H9 (cell line): Measurements from ENCODE around the gene KRT9. TPM values are rescaled to one million over a fixed set of nuclear protein-coding genes. Genes with fewer than 3 reads are reported as not detected.

Experiments
- DNase-seq: peaks from one replicate; pipeline ENCODE4 v3.0.0-alpha.2; 2017
- H2AFZ ChIP-seq: one replicate; pipeline ENCODE4 v1.6.1; 2013; ENCODE audit warnings: mild to moderate bottlenecking, low read length, control low read depth, moderate library complexity
- H2AK5ac ChIP-seq: 2 replicates; pipeline ENCODE4 v1.6.1; 2013; ENCODE audit warnings: low read length, control low read depth, mixed read lengths; ENCODE audit not compliant: insufficient read length
- H2BK120ac ChIP-seq: one replicate; pipeline ENCODE4 v1.6.1; 2013; ENCODE audit warnings: low read depth, mild to moderate bottlenecking, low read length, control low read depth, inconsistent platforms; ENCODE audit not compliant: poor library complexity, severe bottlenecking
- H2BK12ac ChIP-seq: 2 replicates; pipeline ENCODE4 v1.6.1; 2013; ENCODE audit warnings: low read length, control low read depth, mixed read lengths, low read depth; ENCODE audit not compliant: insufficient read length
- H2BK15ac ChIP-seq: 2 replicates; pipeline ENCODE4 v1.6.1; 2013; ENCODE audit warnings: low read depth, low read length, control low read depth
- H2BK20ac ChIP-seq: one replicate; pipeline ENCODE4 v1.6.1; 2013; ENCODE audit warnings: low read depth, mild to moderate bottlenecking, low read length, control low read depth, inconsistent platforms; ENCODE audit not compliant: poor library complexity, severe bottlenecking
- H2BK5ac ChIP-seq: 2 replicates; pipeline ENCODE4 v1.6.1; 2013; ENCODE audit warnings: low read length, control low read depth, mixed read lengths; ENCODE audit not compliant: insufficient read length
- H3K14ac ChIP-seq: 2 replicates; pipeline ENCODE4 v1.6.1; 2013; ENCODE audit warnings: low read length, control low read depth; ENCODE audit not compliant: insufficient read depth
- H3K18ac ChIP-seq: 2 replicates; pipeline ENCODE4 v1.6.1; 2013; ENCODE audit warnings: low read depth, mild to moderate bottlenecking, mixed read lengths, low read length, control low read depth; ENCODE audit not compliant: insufficient read length
- H3K23ac ChIP-seq: 2 replicates; pipeline ENCODE4 v1.6.1; 2013; ENCODE audit warnings: low read length, control low read depth, mixed read lengths, low read depth; ENCODE audit not compliant: insufficient read length
- H3K23me2 ChIP-seq: 2 replicates; pipeline ENCODE4 v1.6.1; 2013; ENCODE audit warnings: low read depth, mild to moderate bottlenecking, mixed read lengths, low read length, control low read depth; ENCODE audit not compliant: insufficient read length, poor library complexity, severe bottlenecking
- H3K27ac ChIP-seq: 2 replicates; pipeline ENCODE4 v1.5.1; 2013; ENCODE audit warnings: low read length, control low read depth, mixed read lengths, low read depth; ENCODE audit not compliant: insufficient read length
- H3K27me3 ChIP-seq: 2 replicates; pipeline ENCODE4 v1.6.1; 2013; ENCODE audit warnings: low read length, control low read depth, inconsistent platforms; ENCODE audit not compliant: insufficient read depth
- H3K4ac ChIP-seq: 2 replicates; pipeline ENCODE4 v1.6.1; 2013; ENCODE audit warnings: low read depth, mild to moderate bottlenecking, control low read depth, inconsistent platforms, low read length, moderate library complexity
- H3K4me1 ChIP-seq: 2 replicates; pipeline ENCODE4 v1.6.1; 2013; ENCODE audit warnings: low read length, control low read depth, inconsistent platforms; ENCODE audit not compliant: insufficient read depth
- H3K4me2 ChIP-seq: 2 replicates; pipeline ENCODE4 v1.6.1; 2013; ENCODE audit warnings: low read length, control low read depth, mixed read lengths; ENCODE audit not compliant: insufficient read length, insufficient read depth
- H3K56ac ChIP-seq: 2 replicates; pipeline ENCODE4 v1.6.1; 2013; ENCODE audit warnings: low read depth, mild to moderate bottlenecking, mixed read lengths, low read length, control low read depth; ENCODE audit not compliant: insufficient read length
- H3K79me1 ChIP-seq: 2 replicates; pipeline ENCODE4 v1.6.1; 2013; ENCODE audit warnings: low read depth, mild to moderate bottlenecking, moderate library complexity, low read length, control low read depth, inconsistent platforms; ENCODE audit not compliant: insufficient read depth, poor library complexity, severe bottlenecking
- H3K79me2 ChIP-seq: 2 replicates; pipeline ENCODE4 v1.6.1; 2013; ENCODE audit warnings: low read length, control low read depth, inconsistent platforms; ENCODE audit not compliant: insufficient read depth
- H3K9ac ChIP-seq: 2 replicates; pipeline ENCODE4 v1.6.1; 2013; ENCODE audit warnings: low read length, control low read depth, mixed read lengths; ENCODE audit not compliant: insufficient read length; ENCODE audit errors: extremely low read depth
- H3K9me3 ChIP-seq: one replicate; pipeline ENCODE4 v1.6.1; 2013; ENCODE audit warnings: low read depth, low read length, inconsistent platforms; ENCODE audit not compliant: control insufficient read depth
- H3T11ph ChIP-seq: one replicate; pipeline ENCODE4 v1.6.1; 2013; ENCODE audit warnings: mild to moderate bottlenecking, low read length, control low read depth, inconsistent platforms
- H4K20me1 ChIP-seq: one replicate; pipeline ENCODE4 v1.6.1; 2013; ENCODE audit not compliant: control insufficient read depth, insufficient read length, insufficient read depth
- H4K5ac ChIP-seq: 2 replicates; pipeline ENCODE4 v1.6.1; 2013; ENCODE audit warnings: low read depth, mild to moderate bottlenecking, mixed read lengths, low read length, control low read depth; ENCODE audit not compliant: insufficient read length
- H4K8ac ChIP-seq: replicated peaks from 2 replicates; pipeline ENCODE4 v1.6.1; 2013; ENCODE audit warnings: low read length, control low read depth, mixed read lengths, low read depth; ENCODE audit not compliant: insufficient read length
- H4K91ac ChIP-seq: 2 replicates; pipeline ENCODE4 v1.6.1; 2013; ENCODE audit warnings: low read depth, mild to moderate bottlenecking, moderate library complexity, mixed read lengths, low read length, control low read depth; ENCODE audit not compliant: insufficient read length
- H3K27ac Mint-ChIP-seq, 3 experiments: 2 replicates in 2 of 3; 3 replicates in 1 of 3; pipeline ENCODE4 v1.8.0; 2020 to 2021; ENCODE audit warnings: mixed read lengths in 3 of 3, mild to moderate bottlenecking in 1 of 3, moderate library complexity in 1 of 3
- H3K27me3 Mint-ChIP-seq: 2 replicates; pipeline ENCODE4 v1.8.0; 2021; ENCODE audit warnings: low read depth, mild to moderate bottlenecking, moderate library complexity, mixed read lengths
- H3K36me3 Mint-ChIP-seq, 3 experiments: 2 replicates in 2 of 3; 3 replicates in 1 of 3; pipeline ENCODE4 v1.8.0; 2020 to 2021; ENCODE audit warnings: low read depth in 3 of 3, mixed read lengths in 3 of 3; ENCODE audit not compliant: insufficient read depth in 1 of 3
- H3K4me1 Mint-ChIP-seq, 2 experiments: 2 replicates each; pipeline ENCODE4 v1.8.0; 2020; ENCODE audit warnings: mixed read lengths in 2 of 2
- H3K4me3 Mint-ChIP-seq, 2 experiments: 2 replicates in 1 of 2; 3 replicates in 1 of 2; pipeline ENCODE4 v1.8.0; 2020 to 2021; ENCODE audit warnings: mild to moderate bottlenecking in 2 of 2, mixed read lengths in 2 of 2, moderate library complexity in 1 of 2
- H3K9me3 Mint-ChIP-seq, 2 experiments: 2 replicates in 1 of 2; 3 replicates in 1 of 2; pipeline ENCODE4 v1.8.0; 2020; ENCODE audit warnings: mild to moderate bottlenecking in 2 of 2, mixed read lengths in 2 of 2, moderate library complexity in 1 of 2
- WGBS: extraction: QIAGEN DNeasy Blood & Tissue Kit; methylation state at CpG from one replicate; pipeline ENCODE4 v1.1.7; 2013; ENCODE audit warnings: missing lambda C conversion rate, low lambda C conversion rate, mixed read lengths; ENCODE audit not compliant: insufficient read length; ENCODE audit errors: extremely low coverage; 5-methylcytosine and 5-hydroxymethylcytosine counted together
- total RNA-seq: library from RNA; stranded (reverse); gene quantifications from 2 replicates; pipeline ENCODE4 v1.2.1, GENCODE V29; 2021
- TF ChIP-seq, protein P1 (sequence below): fragments of 200-600 bp; sonication (generic); conservative IDR thresholded peaks from 3 replicates; pipeline ENCODE4 v1.8.0; 2021; ENCODE audit warnings: antibody characterized with exemption, mild to moderate bottlenecking

Gene KRT9
- total RNA-seq, 1 experiment from 2014 or later, result not detected

DNA sequence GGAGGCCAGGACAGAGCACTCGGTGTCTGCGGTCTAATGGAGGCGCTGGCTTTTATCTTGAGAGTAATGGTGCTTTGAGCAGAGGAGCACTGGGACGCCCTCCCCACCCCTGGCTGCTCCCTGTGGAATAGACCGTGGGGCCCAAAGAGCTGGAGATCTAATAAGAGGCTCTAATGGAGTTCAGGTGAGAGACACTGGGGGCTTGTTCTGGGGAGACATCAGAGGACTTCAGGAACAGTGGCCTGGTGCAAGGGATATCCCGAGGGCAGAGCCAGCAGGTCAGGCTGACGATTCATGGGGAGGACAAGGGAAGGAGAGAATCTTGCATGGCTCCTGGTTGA is 34.3 kb downstream of the KRT9 start:
- Histone ChIP-seq H3K4me2 (no peak overlapping the region), H3K4ac (no peak overlapping the region), H3K79me2 (no peaks in the 10 kb centered on the region), H2AK5ac (no peak overlapping the region), H3K18ac (no peak overlapping the region), H3K79me1 (no peaks in the 10 kb centered on the region), H4K20me1 (no peaks in the 10 kb centered on the region), H2BK15ac (no peak overlapping the region), H2AFZ (no peak overlapping the region), H3K23ac (no peak overlapping the region), H3K4me1 (peaks cover 2% of the 10 kb centered on the region; the same call in 1 of the 2 replicates), H3K27ac (no peak overlapping the region), H3K23me2 (no peaks in the 10 kb centered on the region), H2BK20ac (no peak overlapping the region), H2BK120ac (no peak overlapping the region), H4K91ac (no peak overlapping the region), H4K5ac (no peak overlapping the region), H2BK5ac (no peak overlapping the region), H3K14ac (0 out of 2 replicates have a peak overlapping the region, but pooled peaks have one; percentile 33), H3K56ac (no peak overlapping the region), H3T11ph (no peak overlapping the region), H3K27me3 (no peaks in the 10 kb centered on the region), H3K9ac (no peak overlapping the region), H3K9me3 (no peaks in the 10 kb centered on the region), H2BK12ac (no peak overlapping the region), H4K8ac (no peak overlapping the region)
- WGBS, result no CpG with 5 or more reads among the region's 7 CpGs
- Mint-ChIP-seq H3K36me3 (no peaks in the 10 kb centered on the region), H3K27ac (peak overlapping the region in 1 of 3 experiments; percentile 10; a peak in 1 of 7 replicates), H3K9me3 (no peaks in the 10 kb centered on the region; a peak in 1 of 5 replicates), H3K27me3 (peaks cover 12% of the 10 kb centered on the region), H3K4me1 (peaks cover 49 to 62% of the 10 kb centered on the region in 2 experiments), H3K4me3 (no peak overlapping the region; a peak in 1 of 5 replicates)
- TF ChIP-seq, protein P1, sequence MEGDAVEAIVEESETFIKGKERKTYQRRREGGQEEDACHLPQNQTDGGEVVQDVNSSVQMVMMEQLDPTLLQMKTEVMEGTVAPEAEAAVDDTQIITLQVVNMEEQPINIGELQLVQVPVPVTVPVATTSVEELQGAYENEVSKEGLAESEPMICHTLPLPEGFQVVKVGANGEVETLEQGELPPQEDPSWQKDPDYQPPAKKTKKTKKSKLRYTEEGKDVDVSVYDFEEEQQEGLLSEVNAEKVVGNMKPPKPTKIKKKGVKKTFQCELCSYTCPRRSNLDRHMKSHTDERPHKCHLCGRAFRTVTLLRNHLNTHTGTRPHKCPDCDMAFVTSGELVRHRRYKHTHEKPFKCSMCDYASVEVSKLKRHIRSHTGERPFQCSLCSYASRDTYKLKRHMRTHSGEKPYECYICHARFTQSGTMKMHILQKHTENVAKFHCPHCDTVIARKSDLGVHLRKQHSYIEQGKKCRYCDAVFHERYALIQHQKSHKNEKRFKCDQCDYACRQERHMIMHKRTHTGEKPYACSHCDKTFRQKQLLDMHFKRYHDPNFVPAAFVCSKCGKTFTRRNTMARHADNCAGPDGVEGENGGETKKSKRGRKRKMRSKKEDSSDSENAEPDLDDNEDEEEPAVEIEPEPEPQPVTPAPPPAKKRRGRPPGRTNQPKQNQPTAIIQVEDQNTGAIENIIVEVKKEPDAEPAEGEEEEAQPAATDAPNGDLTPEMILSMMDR, result no peak
- DNase-seq, result no peak
